ENCODE measurements around the gene ARHGAP22. TPM values are rescaled to one million over a fixed set of nuclear protein-coding genes. Genes with fewer than 3 reads are reported as not detected.

The ARHGAP22 gene
- total and polyA plus RNA-seq, 2 experiments from 2014 or later, result 4.8 to 10.7 TPM

DNA sequence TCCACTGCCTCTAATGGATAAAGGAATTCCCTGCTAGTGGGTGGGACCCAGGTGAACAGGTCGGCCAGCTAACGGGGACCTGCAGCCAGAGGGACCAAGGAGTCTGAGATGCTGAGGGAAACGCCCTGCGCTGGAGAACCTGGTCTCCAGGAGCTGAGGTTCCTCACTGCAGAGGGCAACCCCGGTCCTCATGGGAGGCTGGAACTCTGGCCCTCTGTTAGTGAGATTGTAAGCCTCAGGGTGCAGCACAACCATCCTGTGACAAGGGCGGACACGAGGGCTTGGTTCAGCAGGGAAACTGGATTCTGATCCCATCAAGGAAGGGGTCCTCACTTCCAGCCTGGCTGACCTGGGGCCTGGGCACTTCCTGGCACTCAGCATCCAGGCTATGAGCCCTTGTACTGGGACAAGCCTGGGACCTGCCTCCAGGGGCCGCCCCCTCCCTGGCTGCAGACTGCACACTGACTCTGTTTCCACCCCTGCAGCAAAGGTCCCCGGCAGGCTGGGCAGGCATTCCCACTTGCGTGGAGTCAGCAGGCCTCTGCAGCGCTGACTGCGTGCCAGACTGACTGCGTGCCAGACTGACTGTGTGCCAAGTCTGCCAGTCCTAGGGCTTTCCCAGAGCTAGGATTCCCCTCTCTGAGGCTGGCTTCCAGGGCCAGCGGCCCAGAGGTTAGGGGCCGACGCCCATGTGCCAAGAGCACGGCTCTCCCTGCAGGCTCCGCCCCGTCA, 155.2 kb downstream of the ARHGAP22 start:
- Histone ChIP-seq H3K27me3 (ENCODE audit: insufficient read depth) (no peaks in the 10 kb centered on the region), H3K36me3 (ENCODE audit: insufficient read depth) (no peaks in the 10 kb centered on the region), H3K4me3 (no peak overlapping the region), H4K20me1 (replicated peaks; ENCODE audit: insufficient read depth) (no peaks in the 10 kb centered on the region), H3K4me1 (ENCODE audit: insufficient read depth) (no peaks in the 10 kb centered on the region), H3K79me2 (replicated peaks; ENCODE audit: insufficient read depth) (no peaks in the 10 kb centered on the region), H3F3A (replicated peaks; ENCODE audit: low read depth) (no peaks in the 10 kb centered on the region), H3K4me2 (no peak overlapping the region), H3K27ac (ENCODE audit: low read depth) (no peak overlapping the region), H2AFZ (no peak overlapping the region), H3K9me2 (ENCODE audit: insufficient read depth) (no peaks in the 10 kb centered on the region)
- Mint-ChIP-seq H3K36me3 (ENCODE audit: low read depth) (peaks cover 7% of the 10 kb centered on the region; the same call in 2 of the 3 replicates), H3K27ac (no peak overlapping the region), H3K27me3 (ENCODE audit: insufficient read depth, low read depth, poor library complexity) (peaks cover 11% of the 10 kb centered on the region), H3K9me3 (no peaks in the 10 kb centered on the region), H3K4me3 (no peak overlapping the region), H3K4me1 (peaks cover 12% of the 10 kb centered on the region)
- ATAC-seq (no peak; the same call in 2 of the 3 replicates), DNase-seq (ENCODE audit: low spot score) (no peak)
- TF ChIP-seq STAT1 (IDR thresholded peaks at IDR 0.05; ENCODE audit: unreplicated experiment), result no peak
- no peak for TF ChIP-seq ZNF114 (CRISPR knock-in tag; IDR thresholded peaks at IDR 0.05)
- TF ChIP-seq, protein P1, sequence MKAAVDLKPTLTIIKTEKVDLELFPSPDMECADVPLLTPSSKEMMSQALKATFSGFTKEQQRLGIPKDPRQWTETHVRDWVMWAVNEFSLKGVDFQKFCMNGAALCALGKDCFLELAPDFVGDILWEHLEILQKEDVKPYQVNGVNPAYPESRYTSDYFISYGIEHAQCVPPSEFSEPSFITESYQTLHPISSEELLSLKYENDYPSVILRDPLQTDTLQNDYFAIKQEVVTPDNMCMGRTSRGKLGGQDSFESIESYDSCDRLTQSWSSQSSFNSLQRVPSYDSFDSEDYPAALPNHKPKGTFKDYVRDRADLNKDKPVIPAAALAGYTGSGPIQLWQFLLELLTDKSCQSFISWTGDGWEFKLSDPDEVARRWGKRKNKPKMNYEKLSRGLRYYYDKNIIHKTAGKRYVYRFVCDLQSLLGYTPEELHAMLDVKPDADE (IDR thresholded peaks at IDR 0.05), result no peak
- TF ChIP-seq, protein P2, sequence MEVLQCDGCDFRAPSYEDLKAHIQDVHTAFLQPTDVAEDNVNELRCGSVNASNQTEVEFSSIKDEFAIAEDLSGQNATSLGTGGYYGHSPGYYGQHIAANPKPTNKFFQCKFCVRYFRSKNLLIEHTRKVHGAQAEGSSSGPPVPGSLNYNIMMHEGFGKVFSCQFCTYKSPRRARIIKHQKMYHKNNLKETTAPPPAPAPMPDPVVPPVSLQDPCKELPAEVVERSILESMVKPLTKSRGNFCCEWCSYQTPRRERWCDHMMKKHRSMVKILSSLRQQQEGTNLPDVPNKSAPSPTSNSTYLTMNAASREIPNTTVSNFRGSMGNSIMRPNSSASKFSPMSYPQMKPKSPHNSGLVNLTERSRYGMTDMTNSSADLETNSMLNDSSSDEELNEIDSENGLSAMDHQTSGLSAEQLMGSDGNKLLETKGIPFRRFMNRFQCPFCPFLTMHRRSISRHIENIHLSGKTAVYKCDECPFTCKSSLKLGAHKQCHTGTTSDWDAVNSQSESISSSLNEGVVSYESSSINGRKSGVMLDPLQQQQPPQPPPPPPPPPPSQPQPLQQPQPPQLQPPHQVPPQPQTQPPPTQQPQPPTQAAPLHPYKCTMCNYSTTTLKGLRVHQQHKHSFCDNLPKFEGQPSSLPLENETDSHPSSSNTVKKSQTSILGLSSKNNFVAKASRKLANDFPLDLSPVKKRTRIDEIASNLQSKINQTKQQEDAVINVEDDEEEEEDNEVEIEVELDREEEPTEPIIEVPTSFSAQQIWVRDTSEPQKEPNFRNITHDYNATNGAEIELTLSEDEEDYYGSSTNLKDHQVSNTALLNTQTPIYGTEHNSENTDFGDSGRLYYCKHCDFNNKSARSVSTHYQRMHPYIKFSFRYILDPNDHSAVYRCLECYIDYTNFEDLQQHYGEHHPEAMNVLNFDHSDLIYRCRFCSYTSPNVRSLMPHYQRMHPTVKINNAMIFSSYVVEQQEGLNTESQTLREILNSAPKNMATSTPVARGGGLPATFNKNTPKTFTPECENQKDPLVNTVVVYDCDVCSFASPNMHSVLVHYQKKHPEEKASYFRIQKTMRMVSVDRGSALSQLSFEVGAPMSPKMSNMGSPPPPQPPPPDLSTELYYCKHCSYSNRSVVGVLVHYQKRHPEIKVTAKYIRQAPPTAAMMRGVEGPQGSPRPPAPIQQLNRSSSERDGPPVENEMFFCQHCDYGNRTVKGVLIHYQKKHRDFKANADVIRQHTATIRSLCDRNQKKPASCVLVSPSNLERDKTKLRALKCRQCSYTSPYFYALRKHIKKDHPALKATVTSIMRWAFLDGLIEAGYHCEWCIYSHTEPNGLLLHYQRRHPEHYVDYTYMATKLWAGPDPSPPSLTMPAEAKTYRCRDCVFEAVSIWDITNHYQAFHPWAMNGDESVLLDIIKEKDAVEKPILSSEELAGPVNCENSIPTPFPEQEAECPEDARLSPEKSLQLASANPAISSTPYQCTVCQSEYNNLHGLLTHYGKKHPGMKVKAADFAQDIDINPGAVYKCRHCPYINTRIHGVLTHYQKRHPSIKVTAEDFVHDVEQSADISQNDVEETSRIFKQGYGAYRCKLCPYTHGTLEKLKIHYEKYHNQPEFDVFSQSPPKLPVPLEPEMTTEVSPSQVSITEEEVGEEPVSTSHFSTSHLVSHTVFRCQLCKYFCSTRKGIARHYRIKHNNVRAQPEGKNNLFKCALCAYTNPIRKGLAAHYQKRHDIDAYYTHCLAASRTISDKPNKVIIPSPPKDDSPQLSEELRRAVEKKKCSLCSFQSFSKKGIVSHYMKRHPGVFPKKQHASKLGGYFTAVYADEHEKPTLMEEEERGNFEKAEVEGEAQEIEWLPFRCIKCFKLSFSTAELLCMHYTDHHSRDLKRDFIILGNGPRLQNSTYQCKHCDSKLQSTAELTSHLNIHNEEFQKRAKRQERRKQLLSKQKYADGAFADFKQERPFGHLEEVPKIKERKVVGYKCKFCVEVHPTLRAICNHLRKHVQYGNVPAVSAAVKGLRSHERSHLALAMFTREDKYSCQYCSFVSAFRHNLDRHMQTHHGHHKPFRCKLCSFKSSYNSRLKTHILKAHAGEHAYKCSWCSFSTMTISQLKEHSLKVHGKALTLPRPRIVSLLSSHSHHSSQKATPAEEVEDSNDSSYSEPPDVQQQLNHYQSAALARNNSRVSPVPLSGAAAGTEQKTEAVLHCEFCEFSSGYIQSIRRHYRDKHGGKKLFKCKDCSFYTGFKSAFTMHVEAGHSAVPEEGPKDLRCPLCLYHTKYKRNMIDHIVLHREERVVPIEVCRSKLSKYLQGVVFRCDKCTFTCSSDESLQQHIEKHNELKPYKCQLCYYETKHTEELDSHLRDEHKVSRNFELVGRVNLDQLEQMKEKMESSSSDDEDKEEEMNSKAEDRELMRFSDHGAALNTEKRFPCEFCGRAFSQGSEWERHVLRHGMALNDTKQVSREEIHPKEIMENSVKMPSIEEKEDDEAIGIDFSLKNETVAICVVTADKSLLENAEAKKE (CRISPR knock-in tag; IDR thresholded peaks at IDR 0.05), result no peak
- TF ChIP-seq EZH2phosphoT487 (IDR thresholded peaks at IDR 0.05; ENCODE audit: unreplicated experiment), result no peak
- no peak for TF ChIP-seq CREB1 (CRISPR knock-in tag; IDR thresholded peaks at IDR 0.05; ENCODE audit: low read depth)
- no peak for TF ChIP-seq NANOG (IDR thresholded peaks at IDR 0.05; ENCODE audit: borderline replicate concordance)
- TF ChIP-seq, protein P3, sequence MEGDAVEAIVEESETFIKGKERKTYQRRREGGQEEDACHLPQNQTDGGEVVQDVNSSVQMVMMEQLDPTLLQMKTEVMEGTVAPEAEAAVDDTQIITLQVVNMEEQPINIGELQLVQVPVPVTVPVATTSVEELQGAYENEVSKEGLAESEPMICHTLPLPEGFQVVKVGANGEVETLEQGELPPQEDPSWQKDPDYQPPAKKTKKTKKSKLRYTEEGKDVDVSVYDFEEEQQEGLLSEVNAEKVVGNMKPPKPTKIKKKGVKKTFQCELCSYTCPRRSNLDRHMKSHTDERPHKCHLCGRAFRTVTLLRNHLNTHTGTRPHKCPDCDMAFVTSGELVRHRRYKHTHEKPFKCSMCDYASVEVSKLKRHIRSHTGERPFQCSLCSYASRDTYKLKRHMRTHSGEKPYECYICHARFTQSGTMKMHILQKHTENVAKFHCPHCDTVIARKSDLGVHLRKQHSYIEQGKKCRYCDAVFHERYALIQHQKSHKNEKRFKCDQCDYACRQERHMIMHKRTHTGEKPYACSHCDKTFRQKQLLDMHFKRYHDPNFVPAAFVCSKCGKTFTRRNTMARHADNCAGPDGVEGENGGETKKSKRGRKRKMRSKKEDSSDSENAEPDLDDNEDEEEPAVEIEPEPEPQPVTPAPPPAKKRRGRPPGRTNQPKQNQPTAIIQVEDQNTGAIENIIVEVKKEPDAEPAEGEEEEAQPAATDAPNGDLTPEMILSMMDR (conservative IDR thresholded peaks at IDR 0.05; ENCODE audit: low read depth in 2 of 2), result no peak
- TF ChIP-seq JUNB (IDR thresholded peaks at IDR 0.05; ENCODE audit: unreplicated experiment), result no peak
- TF ChIP-seq, protein P4, sequence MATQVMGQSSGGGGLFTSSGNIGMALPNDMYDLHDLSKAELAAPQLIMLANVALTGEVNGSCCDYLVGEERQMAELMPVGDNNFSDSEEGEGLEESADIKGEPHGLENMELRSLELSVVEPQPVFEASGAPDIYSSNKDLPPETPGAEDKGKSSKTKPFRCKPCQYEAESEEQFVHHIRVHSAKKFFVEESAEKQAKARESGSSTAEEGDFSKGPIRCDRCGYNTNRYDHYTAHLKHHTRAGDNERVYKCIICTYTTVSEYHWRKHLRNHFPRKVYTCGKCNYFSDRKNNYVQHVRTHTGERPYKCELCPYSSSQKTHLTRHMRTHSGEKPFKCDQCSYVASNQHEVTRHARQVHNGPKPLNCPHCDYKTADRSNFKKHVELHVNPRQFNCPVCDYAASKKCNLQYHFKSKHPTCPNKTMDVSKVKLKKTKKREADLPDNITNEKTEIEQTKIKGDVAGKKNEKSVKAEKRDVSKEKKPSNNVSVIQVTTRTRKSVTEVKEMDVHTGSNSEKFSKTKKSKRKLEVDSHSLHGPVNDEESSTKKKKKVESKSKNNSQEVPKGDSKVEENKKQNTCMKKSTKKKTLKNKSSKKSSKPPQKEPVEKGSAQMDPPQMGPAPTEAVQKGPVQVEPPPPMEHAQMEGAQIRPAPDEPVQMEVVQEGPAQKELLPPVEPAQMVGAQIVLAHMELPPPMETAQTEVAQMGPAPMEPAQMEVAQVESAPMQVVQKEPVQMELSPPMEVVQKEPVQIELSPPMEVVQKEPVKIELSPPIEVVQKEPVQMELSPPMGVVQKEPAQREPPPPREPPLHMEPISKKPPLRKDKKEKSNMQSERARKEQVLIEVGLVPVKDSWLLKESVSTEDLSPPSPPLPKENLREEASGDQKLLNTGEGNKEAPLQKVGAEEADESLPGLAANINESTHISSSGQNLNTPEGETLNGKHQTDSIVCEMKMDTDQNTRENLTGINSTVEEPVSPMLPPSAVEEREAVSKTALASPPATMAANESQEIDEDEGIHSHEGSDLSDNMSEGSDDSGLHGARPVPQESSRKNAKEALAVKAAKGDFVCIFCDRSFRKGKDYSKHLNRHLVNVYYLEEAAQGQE (IDR thresholded peaks at IDR 0.05; ENCODE audit: unreplicated experiment), result no peak
- TF ChIP-seq EZH2 (IDR thresholded peaks at IDR 0.05; ENCODE audit: low read depth, unreplicated experiment), result no peak
- no peak for TF ChIP-seq POLR2AphosphoS5 (IDR thresholded peaks at IDR 0.05; ENCODE audit: low read depth)
- TF ChIP-seq ZNF331 (CRISPR knock-in tag; IDR thresholded peaks at IDR 0.05; ENCODE audit: low read depth), result no peak

Measured in GM23338 (cell line).